Thyroid gland (tissue), 4 donors: ENCODE measurements around the gene HSPA12A. TPM values are rescaled to one million over a fixed set of nuclear protein-coding genes. Genes with fewer than 3 reads are reported as not detected.
A peak's percentile ranks its signal among the peaks of the same experiment; 100 is the strongest.

Experiments used
- DNase-seq, 2 donors: peaks; one replicate each; pipeline ENCODE4 v3.0.0-alpha.2; 2019
- H3K27ac ChIP-seq, 3 donors: fragments of 200-600 bp; sonication (generic); 1 replicate in 2 of 3; 2 replicates in 1 of 3; pipeline ENCODE4 v1.5.1; 2016 to 2019; ENCODE audit warnings: mild to moderate bottlenecking in 1 of 3, moderate library complexity in 1 of 3
- H3K27me3 ChIP-seq: fragments of 200-600 bp; sonication (generic); one replicate; pipeline ENCODE4 v1.5.1; 2019
- H3K36me3 ChIP-seq, 2 donors: fragments of 200-600 bp; sonication (generic); one replicate each; pipeline ENCODE4 v1.5.1; 2016 to 2019
- H3K4me1 ChIP-seq, 2 donors: fragments of 200-600 bp; sonication (generic); one replicate each; pipeline ENCODE4 v1.5.1; 2017 to 2019
- H3K4me3 ChIP-seq, 3 donors: fragments of 200-600 bp; sonication (generic); replicated peaks in 1 of 3; 1 replicate in 2 of 3; 2 replicates in 1 of 3; pipeline ENCODE4 v1.5.1; 2016; ENCODE audit warnings: mild to moderate bottlenecking in 1 of 3
- H3K9me3 ChIP-seq: fragments of 200-600 bp; sonication (generic); one replicate; pipeline ENCODE4 v1.5.1; 2017
- POLR2A ChIP-seq, 2 donors: fragments of 450-650 bp; IDR thresholded peaks; one replicate each; pipeline ENCODE4 v1.6.1; 2017; ENCODE audit warnings: antibody characterized with exemption in 2 of 2, mild to moderate bottlenecking in 2 of 2, moderate library complexity in 1 of 2
- WGBS, 2 donors: methylation state at CpG; one replicate each; pipeline ENCODE4 v1.1.5; 2017; 5-methylcytosine and 5-hydroxymethylcytosine counted together
- intact Hi-C: fragments of 100-400 bp; cut with DNase I; formaldehyde crosslinking; loops from one replicate; pipeline ENCODE4 v1.15.1; 2023
- total RNA-seq, 4 donors: library from RNA; depleted of rRNA; stranded (reverse); fragments of >200 nt; gene quantifications; one replicate each; pipeline ENCODE4 v1.2.3, GENCODE V29; 2016
- TF ChIP-seq, protein P1 (sequence below), 6 experiments: fragments of 200-600 bp in 3 of 6; fragments of 450-650 bp in 3 of 6; sonication (generic) in 3 of 6; IDR thresholded peaks; one replicate each; pipeline ENCODE4 v1.5.1; 2016 to 2019; ENCODE audit warnings: antibody characterized with exemption in 6 of 6, mild to moderate bottlenecking in 2 of 6, inconsistent platforms in 1 of 6, moderate library complexity in 1 of 6

The HSPA12A gene, protein sequence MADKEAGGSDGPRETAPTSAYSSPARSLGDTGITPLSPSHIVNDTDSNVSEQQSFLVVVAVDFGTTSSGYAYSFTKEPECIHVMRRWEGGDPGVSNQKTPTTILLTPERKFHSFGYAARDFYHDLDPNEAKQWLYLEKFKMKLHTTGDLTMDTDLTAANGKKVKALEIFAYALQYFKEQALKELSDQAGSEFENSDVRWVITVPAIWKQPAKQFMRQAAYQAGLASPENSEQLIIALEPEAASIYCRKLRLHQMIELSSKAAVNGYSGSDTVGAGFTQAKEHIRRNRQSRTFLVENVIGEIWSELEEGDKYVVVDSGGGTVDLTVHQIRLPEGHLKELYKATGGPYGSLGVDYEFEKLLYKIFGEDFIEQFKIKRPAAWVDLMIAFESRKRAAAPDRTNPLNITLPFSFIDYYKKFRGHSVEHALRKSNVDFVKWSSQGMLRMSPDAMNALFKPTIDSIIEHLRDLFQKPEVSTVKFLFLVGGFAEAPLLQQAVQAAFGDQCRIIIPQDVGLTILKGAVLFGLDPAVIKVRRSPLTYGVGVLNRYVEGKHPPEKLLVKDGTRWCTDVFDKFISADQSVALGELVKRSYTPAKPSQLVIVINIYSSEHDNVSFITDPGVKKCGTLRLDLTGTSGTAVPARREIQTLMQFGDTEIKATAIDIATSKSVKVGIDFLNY
- total RNA-seq, result 10 to 100 TPM; 22.6 to 37.3 (median 34.6) TPM

DNA sequence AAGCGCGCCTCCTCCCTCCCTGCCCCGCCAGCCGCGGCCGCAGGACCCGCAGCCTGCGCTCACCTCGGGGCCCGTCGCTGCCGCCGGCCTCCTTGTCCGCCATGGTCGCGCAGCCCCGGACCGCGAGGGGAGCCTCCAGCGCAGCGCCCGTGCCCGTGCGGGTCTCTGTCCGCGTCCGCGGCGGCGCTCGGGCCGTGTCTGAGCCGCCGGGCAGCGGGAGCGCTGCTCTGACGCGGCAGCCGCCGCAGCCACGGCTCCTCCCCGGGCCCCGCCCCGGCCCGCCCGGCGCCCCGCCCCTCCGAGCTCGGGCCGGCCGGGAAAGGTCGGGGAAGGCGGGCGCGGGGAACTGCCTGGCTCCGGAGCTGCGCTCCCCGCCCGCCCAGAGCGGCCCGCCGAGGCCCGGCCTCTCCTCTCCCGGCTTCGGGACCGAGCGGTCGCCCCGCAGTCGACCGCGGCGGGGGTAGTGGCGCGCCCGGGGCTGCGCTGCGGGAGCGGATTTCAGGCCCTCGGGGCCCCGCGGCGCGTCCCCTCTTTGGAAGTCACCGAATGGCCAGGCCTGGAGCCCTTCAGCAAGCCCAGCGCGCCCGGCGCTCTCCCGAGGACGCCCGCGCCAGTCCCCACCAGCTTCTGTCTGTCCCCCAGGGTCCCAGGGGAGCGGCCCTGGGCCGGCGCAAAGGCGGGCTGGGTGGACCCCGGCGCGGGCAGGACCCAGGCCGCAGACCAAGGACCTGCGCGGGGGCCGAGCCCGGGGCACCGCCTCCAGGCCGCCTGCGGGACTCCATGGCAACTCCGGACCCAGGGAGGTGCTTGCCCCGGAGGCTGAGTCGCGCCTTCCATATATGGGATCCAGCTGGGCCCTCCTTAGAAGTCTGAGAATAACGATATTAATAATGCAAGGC is at the start of gene HSPA12A:
Gene HSPA12A, minus strand, starts transcription at position 200 of the 899 bp plus-strand sequence. Its CDS starts 97 bp downstream, at position 103.
- no peaks in the 10 kb centered on the region for H3K27me3 ChIP-seq
- H3K4me3 ChIP-seq, result peak within 1 kb of the TSS; percentile 54 to 96 (median 77)
- intact Hi-C loops, result loop anchor here (10.0 kb wide), 1 partner anchor 48 kb away; no protein-coding TSS in a partner anchor
- H3K36me3 ChIP-seq, result no peaks in the 10 kb centered on the region
- peaks cover 3 to 28% of the 10 kb centered on the region in 2 donors for H3K4me1 ChIP-seq
- peak within 1 kb of the TSS; percentile 81 to 88 (median 87) for H3K27ac ChIP-seq
- no peaks in the 10 kb centered on the region for H3K9me3 ChIP-seq
- WGBS, 2 donors, result 0% methylated on average over 1 to 2 of the region's 114 CpGs
- peak; percentile 78 to 96 for TF ChIP-seq POLR2A (IDR thresholded peaks at IDR 0.05)
- TF ChIP-seq, protein P1, sequence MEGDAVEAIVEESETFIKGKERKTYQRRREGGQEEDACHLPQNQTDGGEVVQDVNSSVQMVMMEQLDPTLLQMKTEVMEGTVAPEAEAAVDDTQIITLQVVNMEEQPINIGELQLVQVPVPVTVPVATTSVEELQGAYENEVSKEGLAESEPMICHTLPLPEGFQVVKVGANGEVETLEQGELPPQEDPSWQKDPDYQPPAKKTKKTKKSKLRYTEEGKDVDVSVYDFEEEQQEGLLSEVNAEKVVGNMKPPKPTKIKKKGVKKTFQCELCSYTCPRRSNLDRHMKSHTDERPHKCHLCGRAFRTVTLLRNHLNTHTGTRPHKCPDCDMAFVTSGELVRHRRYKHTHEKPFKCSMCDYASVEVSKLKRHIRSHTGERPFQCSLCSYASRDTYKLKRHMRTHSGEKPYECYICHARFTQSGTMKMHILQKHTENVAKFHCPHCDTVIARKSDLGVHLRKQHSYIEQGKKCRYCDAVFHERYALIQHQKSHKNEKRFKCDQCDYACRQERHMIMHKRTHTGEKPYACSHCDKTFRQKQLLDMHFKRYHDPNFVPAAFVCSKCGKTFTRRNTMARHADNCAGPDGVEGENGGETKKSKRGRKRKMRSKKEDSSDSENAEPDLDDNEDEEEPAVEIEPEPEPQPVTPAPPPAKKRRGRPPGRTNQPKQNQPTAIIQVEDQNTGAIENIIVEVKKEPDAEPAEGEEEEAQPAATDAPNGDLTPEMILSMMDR (IDR thresholded peaks at IDR 0.05), result no peak
- DNase-seq, result peak; percentile 78 to 80

DNA sequence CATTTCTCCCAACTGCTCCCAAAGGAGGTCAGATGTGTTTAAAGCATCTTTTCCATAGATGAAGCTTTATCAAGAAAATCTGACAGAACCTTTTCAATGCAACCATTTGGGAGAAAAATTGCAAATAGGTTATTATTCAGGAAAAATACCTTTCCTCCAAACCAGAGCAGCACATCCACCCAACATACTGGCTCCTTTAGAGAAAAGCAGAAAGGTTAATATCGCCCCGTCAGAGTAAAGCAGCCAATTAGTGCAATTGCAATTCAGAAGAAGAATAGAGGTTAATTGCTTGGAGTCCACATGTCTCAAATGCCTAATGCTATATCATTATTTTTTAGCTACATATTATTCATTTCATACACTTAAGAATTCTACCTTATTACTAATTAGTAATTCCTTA is 48.9 kb upstream of the HSPA12A start:
- intact Hi-C loops, result no loop called here
- TF ChIP-seq POLR2A (IDR thresholded peaks at IDR 0.05), result no peak
- TF ChIP-seq, protein P1 (IDR thresholded peaks at IDR 0.05), result no peak
- 98 to 99% methylated on average over 2 of the region's 2 CpGs for WGBS, 2 donors

DNA sequence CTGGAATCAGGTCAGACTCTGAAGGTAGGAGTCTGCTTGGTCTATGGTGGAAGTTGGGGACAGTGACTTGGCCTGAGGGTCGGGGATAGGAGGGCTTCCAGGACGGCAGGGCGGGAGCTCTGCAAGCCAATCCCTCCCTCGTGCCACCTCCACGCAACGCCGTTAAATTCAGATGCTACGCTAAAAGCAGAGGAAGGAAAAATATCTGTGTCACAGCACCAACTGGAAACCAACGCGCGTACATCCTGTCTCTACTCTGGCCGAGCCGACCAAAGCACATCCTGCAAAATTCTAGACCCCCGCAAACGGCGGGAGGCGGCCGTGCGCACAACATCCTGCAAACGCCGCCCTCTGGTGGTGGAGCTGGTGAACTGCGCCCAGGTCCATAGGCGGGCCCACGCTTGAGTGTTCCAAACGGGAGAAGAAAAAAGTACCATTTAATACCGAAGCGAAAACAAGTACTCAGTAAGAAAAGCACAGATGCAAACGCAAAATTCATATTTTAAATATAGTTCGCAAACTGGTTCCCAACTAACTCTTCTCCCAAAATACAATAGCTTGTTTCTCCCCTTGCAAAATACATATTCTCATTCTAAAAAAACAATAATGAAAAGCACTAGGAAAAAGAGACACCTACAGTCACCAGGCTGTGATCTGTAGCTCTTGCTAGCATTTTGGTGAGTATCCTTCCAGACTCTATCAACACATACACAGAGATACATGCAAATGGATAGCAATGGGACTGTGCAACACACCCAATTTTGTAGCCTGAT is 45.7 kb upstream of the HSPA12A start:
- WGBS, 2 donors, result 1 to 2% methylated on average over 29 of the region's 29 CpGs
- peak; percentile 83 to 87 for DNase-seq
- peak overlapping the region in 2 of 3 donors; percentile 25 to 69 for H3K27ac ChIP-seq
- H3K4me1 ChIP-seq, result peaks cover 7 to 10% of the 10 kb centered on the region in 2 donors
- no peaks in the 10 kb centered on the region for H3K9me3 ChIP-seq
- TF ChIP-seq, protein P1 (IDR thresholded peaks at IDR 0.05), result peak; percentile 94 to 99 (median 98)
- no peak for TF ChIP-seq POLR2A (IDR thresholded peaks at IDR 0.05)
- no peaks in the 10 kb centered on the region for H3K36me3 ChIP-seq
- H3K27me3 ChIP-seq, result no peaks in the 10 kb centered on the region
- intact Hi-C loops, result loop anchor here (5.0 kb wide), 1 partner anchor 106 kb away; no protein-coding TSS in a partner anchor
- peak overlapping the region in 1 of 3 donors; percentile 28 for H3K4me3 ChIP-seq

More for the DNA sequence above, 48.9 kb upstream of the HSPA12A start:
- Histone ChIP-seq H3K9me3 (no peaks in the 10 kb centered on the region), H3K4me1 (peaks cover 7 to 10% of the 10 kb centered on the region in 2 donors), H3K4me3 (no peak overlapping the region), H3K36me3 (no peaks in the 10 kb centered on the region), H3K27ac (no peak overlapping the region), H3K27me3 (no peaks in the 10 kb centered on the region)
- DNase-seq, result no peak

DNA sequence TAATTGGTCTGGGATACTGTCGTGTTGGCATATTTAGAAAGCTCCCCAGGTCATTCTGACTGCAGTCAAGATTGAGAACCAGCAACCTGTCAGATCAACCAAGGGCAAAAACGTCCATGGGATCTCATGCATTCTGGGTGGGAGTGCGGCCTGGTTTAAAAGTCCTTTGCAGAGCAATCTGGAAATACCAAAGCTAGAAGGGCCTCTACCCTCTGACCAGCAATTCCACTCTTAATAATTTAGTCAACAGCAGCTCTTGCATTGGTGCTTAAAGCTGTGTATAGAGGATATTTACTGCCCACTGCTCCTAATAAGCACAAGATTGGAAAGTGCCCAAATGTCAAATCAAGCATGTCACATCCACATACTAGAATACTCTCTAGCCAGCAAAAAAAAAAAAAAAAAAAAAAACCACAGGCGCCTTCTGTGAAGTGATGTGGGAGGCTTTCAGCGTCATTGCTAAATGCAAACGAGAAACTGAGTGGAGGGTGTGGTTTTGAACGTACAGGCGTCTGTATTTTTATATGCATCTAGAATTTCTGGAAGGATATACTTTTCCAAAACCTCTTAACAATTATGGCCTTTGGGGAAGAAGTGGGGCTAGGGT is 44.8 kb upstream of the HSPA12A start:
- Histone ChIP-seq H3K4me1 (peaks cover 7 to 10% of the 10 kb centered on the region in 2 donors), H3K27me3 (no peaks in the 10 kb centered on the region), H3K4me3 (no peak overlapping the region), H3K9me3 (no peaks in the 10 kb centered on the region), H3K27ac (peak overlapping the region; percentile 7 to 69 (median 44)), H3K36me3 (no peaks in the 10 kb centered on the region)
- 28 to 45% methylated on average over 8 of the region's 8 CpGs for WGBS, 2 donors
- TF ChIP-seq, protein P1 (IDR thresholded peaks at IDR 0.05), result no peak
- no peak for TF ChIP-seq POLR2A (IDR thresholded peaks at IDR 0.05)
- intact Hi-C loops, result loop anchor here (5.0 kb wide), 1 partner anchor 105 kb away; no protein-coding TSS in a partner anchor
- peak; percentile 38 to 50 for DNase-seq
